Measurements from ENCODE around the gene BTRC.

BTRC gene

DNA sequence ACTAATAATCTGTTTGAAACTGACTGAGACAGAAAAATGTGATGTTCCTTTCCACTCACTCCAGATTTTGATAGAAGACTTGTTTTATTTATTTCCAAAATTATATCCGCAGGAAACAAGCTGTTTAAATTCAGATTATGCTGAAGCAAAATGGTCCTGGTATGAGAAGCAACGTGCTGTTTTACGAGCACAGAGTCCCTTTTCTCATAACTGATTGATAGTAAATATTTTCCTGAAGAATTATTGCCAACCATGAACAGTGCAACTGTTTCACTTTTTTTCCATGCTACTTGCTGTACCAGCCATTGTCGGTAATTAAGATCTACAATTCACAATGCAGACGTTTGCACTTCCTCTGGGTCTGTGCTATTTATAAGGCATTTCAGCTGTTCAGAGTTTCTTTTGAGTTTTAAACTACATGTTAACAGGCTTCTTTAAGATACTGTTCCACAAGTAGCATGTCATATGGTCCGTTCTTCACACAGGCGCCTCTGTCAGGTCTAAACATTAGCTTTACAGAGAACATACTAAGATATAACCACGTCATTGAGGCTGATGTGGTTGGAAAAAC is 130.3 kb downstream of the BTRC start:
- DNase-seq (ENCODE audit: low read depth in 2 of 2), result no peak

GRCh38 chr10:101485207-101485606 is 131.2 kb downstream of the BTRC start:
- no peak for DNase-seq (ENCODE audit: low read depth in 2 of 2)

DNA sequence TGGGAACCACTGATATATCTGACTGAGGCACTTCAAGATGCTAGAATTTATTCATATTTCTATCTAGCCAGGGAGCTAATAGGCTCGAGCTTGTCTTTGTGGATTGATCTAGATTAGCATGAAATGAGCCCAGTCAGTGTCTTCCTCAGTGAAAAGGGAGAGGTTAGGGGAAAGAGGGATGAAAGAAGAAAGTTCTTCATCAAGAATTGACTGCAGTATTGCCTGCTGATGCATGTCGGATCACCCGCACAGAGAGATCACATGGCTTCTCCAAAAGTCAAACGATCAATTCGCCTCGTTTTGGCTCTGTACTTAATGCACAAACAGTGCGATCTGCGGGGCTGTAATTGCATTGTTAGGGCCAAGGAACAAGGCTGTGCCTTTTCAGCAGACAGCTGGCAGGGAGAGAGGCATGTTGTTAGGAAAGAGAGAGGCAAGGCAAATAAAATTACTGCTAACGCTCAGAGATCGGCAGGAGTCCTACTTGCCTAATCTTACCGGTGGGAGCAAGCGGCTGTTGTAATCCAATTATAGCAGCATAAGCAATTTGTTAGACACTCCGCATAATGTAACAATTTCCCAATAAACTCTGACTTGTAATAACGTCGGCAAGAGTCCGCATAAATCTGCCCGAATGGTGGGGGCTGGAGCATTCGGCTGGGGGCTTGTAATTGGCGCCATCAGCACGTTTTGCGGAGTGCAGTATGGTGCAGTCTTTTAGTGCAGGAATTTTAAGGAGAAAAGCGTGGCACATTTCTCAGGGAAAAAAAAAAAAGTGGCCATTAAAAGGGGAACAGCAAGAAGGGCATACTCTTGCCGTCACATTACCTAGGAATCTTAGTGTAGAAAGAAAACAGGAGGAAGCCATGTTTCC is 132.0 kb downstream of the BTRC start:
- peak in 1 of 2 experiments; percentile 2 for DNase-seq (ENCODE audit: low read depth in 2 of 2)

DNA sequence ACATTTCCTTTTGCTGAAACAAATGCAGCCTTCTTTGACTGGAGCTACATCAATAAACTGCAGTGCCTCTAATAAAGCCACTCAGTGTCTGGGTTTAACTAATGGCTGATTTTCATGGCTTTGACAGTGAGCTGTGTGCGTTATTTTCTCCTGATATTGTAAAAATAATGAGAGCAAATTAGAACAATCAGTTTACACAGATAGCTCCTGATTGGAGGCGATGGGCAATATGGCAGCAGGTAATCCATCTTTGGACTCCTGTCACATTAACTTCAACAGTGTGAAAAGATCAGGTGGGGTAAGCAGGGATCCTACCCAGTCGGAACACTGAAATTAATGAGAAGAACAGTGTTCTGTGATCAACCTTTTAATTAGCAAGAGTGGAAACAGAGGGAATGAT is 133.4 kb downstream of the BTRC start:
- DNase-seq (ENCODE audit: low read depth in 2 of 2), result no peak

- DNase-seq (ENCODE audit: low read depth in 2 of 2), result peak in 1 of 2 experiments; percentile 20
Measured at GRCh38 chr10:101489355-101489754, 135.4 kb downstream of the BTRC start.

GRCh38 chr10:101490026-101490425 is 136.1 kb downstream of the BTRC start:
- no peak for DNase-seq (ENCODE audit: low read depth in 2 of 2)

DNA sequence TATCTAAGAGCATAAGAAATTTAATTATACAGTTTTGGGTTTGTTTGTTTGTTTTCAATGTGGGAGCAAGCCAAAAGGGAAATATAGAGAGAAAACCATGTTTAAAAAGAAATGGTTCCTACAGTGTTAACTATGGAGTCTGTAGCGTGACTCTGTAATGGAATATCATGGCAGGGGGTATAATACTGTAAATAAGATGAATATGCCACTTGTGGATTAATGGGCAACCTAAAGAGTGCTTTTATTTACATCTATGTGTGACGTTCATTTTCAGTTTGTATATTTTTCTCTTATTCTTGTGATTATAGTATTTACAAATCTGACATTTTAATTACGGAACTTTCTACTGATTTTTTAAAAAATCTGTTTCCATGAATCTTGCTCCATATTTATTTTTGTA is 138.2 kb downstream of the BTRC start:
- DNase-seq (ENCODE audit: low read depth in 2 of 2), result no peak

- no peak for DNase-seq (ENCODE audit: low read depth in 2 of 2)
Measured at GRCh38 chr10:101492814-101493213, 138.8 kb downstream of the BTRC start.

- DNase-seq (ENCODE audit: low read depth in 2 of 2), result no peak
Measured at GRCh38 chr10:101493249-101493648, 139.3 kb downstream of the BTRC start.

- DNase-seq (ENCODE audit: low read depth in 2 of 2), result no peak
Measured at GRCh38 chr10:101493782-101494281, 139.9 kb downstream of the BTRC start.

DNA sequence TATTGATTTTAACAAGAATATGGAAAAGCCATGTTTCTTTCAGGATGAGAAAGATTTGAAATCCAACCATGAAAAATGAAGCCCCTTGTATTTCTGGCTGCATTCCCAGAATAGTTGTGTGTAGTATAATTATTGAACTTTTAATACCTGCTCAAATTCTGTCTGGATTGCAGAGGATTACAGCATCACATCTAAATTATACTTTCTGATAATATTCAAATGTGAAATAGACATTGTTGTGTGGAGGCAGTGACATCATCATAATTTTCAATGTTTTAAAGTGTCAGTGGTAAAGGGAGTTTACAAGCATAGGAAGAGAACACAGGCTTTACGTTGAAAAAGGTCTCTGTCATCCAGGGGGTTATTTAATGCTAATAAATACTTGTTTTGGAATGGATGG is 140.7 kb downstream of the BTRC start:
- DNase-seq (ENCODE audit: low read depth in 2 of 2), result no peak

- no peak for DNase-seq (ENCODE audit: low read depth in 2 of 2)
Measured at GRCh38 chr10:101495324-101495925, 141.5 kb downstream of the BTRC start.

- no peak for DNase-seq (ENCODE audit: low read depth in 2 of 2)
Measured at GRCh38 chr10:101504438-101504837, 150.5 kb downstream of the BTRC start.

DNA sequence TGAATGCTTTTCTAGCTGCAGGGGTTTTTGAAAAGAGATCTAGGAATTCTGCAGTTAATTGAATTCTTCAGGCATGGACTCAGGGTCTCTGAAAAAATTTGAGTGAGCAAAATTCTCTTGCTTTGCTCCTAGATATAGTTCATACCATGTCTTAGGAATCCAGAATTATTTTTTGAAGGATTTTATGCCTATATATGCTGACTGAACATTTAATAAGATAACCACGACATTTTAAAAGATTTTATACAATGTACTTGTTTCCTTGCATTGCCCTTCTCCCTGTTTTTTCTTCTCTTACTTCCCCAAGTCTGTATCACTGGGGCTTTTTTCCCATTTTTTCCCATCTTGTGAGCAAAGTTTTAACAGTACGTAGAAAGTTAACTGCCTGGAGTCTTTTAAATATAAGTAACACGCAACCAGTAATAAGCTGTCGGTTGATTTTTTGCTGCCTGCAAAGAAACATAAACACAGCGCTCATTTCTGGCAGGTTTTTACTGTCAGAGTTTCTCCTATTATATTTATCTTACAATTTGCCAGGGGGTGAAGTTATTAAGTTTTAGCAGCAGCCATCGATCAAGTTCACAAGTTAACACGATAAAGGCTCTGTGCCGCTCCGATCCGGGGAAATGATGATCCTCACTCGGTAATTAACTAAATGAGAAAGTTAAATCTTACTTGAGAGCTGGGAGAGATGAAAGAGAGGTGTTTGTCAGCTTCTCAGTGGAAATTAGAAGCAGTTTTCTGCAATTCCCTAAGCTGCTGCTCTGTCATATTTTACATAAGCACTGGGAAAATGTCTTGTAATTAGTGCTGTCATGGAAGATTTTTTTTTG is 153.1 kb downstream of the BTRC start:
- no peak for DNase-seq (ENCODE audit: low read depth in 2 of 2)

DNA sequence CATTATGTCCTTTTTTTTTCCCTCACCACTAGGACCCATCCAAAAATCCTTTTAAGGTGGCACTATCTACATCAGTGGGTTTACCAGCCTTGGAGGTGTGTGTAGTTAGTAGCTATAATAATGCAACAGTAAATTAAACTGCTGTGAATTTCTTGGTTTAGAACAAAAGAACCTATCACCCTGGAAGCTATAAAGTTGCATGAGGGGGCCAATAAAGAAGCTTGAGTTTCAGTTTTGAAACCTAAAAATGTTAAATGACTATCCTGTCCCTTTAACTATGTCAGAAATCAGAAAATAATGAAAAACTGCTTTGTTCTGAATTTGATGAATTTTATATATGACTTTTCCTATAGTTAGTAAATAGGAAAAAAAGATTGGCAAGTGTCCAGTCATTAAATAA is 153.9 kb downstream of the BTRC start:
- no peak for DNase-seq (ENCODE audit: low read depth in 2 of 2)

GRCh38 chr10:101511938-101512337 is 158.0 kb downstream of the BTRC start:
- no peak for DNase-seq (ENCODE audit: low read depth in 2 of 2)

- peak in 1 of 2 experiments; percentile 14 for DNase-seq (ENCODE audit: low read depth in 2 of 2)
Measured at GRCh38 chr10:101512738-101513137, 158.8 kb downstream of the BTRC start.

GRCh38 chr10:101513733-101514132 is 159.8 kb downstream of the BTRC start:
- no peak for DNase-seq (ENCODE audit: low read depth in 2 of 2)

DNA sequence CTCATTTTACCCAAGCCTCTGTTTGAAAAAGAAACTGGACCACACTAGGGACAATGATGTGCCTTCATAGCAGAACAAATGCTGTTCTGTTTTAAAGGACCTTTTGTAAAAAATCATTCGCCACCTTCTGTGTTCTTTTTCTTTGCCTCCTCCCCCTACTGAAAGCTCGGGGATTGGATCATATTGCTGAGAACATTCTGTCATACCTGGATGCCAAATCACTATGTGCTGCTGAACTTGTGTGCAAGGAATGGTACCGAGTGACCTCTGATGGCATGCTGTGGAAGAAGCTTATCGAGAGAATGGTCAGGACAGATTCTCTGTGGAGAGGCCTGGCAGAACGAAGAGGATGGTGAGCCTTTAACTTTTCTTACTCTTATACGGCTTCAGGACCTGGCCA is 171.9 kb downstream of the BTRC start:
- DNase-seq (ENCODE audit: low read depth in 2 of 2), result no peak

DNA sequence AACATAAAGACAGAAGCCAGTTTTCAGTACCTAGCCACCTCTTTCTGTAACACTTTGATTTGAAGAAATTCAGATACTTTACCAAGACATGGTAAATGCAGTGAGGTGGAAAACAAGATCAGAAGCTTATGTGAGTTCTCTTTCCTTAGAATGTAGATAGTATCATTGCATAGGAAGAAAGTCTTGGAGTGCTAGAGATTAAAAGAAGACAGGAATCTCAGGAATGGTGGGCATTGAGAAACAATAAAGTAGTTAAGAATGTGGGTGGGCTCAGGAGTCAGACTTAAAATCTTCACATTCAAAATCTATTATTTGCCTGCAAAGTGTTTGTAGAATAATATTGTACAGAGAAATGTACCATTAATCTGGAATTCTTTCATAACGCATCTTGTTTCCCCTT is 175.2 kb downstream of the BTRC start:
- no peak for DNase-seq (ENCODE audit: low read depth in 2 of 2)

GRCh38 chr10:101529725-101530553 is 176.0 kb downstream of the BTRC start:
- no peak for DNase-seq (ENCODE audit: low read depth in 2 of 2)
